Stimulated activated CD4-positive, alpha-beta T cell treated with anti-CD3 and anti-CD28 coated beads, TNF-alpha, amount 100 ng/mL, for 4 hours (primary cell): Measurements from ENCODE around the gene ANKRD28.
"Not testable (repeated sequence)": the region's sequence is repeated elsewhere in the genome, so short reads cannot be mapped to it uniquely, and the experiment has no call there.

ENCODE experiments used
- DNase-seq, 3 experiments: peaks; one replicate each; pipeline ENCODE4 v3.0.0-alpha.2; 2020; ENCODE audit warnings: low read depth in 3 of 3

ANKRD28 gene

GRCh38 chr3:15797642-15798303 is at the start of gene ANKRD28:
ANKRD28 (minus strand) TSS chr3:15797979; CDS start chr3:15796521, 1,458 bp downstream.
- DNase-seq: no peak

DNA sequence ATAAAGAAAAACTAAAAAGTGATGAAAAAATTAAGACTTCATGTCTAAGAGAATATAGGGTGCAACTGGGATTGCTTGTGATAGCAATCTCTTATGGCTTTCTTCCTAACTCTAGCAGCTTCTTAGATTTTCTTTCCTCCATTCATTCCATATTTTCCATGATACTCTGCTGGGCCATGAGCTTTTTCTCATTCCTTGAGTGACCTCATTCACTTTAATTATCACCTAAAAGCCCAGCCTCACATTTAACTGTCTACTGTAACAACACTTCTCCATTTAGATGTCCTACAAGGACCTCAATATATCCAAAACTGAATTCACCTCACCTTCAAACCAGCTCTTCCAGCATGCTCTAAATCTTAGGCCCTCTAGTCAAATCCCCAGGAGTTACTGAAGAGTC is 49.5 kb upstream of the ANKRD28 start:
- DNase-seq: no peak

DNA sequence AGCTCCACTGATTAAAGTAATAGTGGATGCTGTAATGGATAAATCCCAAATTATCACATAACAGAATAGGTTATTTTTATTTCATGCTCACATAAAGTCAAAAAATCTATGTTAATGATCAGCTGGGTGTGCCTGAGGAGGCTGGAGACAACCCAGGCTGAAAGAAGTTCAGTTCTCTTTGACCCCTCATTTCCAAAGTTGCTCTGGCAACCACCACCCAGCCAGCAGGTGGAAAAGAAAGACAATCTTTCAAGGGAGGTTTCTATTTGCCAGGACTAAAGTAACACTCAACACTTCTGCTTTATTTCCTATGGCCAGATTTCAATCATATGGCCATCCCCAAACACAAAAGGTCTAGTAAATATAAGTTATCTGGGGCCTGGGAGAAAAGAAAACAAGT is 48.8 kb upstream of the ANKRD28 start:
- DNase-seq: no peak

GRCh38 chr3:15845475-15845874 is 47.7 kb upstream of the ANKRD28 start:
- DNase-seq: no peak

DNA sequence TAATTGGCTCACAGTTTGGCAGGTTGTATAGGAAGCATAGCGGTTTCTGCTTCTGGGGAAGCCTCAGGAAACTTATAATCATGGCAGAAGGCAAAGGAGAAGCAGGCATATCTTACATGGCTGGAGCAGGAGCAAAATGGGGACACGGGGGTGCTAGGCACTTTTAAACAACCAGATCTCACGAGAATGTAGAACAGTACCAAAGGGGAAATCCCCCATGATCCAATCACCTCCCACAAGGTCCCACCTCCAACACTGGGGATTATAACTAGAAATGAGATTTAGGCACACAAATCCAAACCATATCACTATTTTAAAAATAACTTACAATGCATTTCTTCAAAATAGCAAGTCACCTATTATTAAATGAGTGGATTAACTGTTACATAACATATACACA is 47.1 kb upstream of the ANKRD28 start:
- DNase-seq: no peak

GRCh38 chr3:15841091-15841973 is 43.6 kb upstream of the ANKRD28 start:
- not testable (repeated sequence) for DNase-seq

- no peak for DNase-seq
Observed at GRCh38 chr3:15839568-15839967, 41.8 kb upstream of the ANKRD28 start.

GRCh38 chr3:15831927-15832326 is 34.1 kb upstream of the ANKRD28 start:
- DNase-seq: no peak

DNA sequence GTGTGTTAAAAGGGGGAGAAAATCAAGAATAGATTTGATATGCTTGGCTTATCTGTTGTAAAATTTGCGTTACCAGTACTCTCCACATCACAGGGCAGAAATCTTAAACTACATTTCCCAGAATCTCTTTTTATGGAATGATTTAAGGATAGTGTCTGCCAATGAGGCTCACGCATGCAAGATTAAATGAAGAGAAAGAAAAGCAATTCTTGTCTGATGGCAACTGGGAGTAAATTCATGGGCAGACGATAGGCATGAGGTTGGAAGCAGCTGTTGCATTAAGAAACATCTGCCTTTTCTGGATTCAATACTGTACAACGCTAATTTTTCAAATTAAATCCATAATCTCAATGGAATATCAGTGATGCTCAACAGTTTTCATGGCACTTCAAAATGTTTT is 27.2 kb upstream of the ANKRD28 start:
- no peak for DNase-seq

GRCh38 chr3:15823092-15823491 is 25.3 kb upstream of the ANKRD28 start:
- DNase-seq: no peak

DNA sequence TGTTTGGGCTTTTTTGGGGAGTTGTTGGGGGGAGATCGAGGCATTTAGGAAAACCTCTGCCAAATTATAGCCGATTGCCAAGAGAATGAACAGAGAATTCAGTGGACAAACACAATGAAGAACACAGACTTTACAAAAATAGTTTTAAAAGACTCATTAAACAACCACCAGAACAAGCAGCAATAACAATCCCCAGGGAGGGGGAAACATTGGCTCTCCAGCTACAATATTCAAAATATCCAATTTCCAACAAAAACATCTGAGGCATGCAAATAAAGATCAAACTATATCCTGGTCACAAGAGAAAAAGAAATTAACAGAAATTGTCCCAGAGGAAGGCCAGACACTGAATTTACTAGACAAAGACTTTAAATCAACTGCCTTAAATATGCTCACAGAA is 24.5 kb upstream of the ANKRD28 start:
- DNase-seq: no peak

GRCh38 chr3:15820911-15821310 is 23.1 kb upstream of the ANKRD28 start:
- DNase-seq: no peak

GRCh38 chr3:15819576-15819975 is 21.8 kb upstream of the ANKRD28 start:
- no peak for DNase-seq

DNA sequence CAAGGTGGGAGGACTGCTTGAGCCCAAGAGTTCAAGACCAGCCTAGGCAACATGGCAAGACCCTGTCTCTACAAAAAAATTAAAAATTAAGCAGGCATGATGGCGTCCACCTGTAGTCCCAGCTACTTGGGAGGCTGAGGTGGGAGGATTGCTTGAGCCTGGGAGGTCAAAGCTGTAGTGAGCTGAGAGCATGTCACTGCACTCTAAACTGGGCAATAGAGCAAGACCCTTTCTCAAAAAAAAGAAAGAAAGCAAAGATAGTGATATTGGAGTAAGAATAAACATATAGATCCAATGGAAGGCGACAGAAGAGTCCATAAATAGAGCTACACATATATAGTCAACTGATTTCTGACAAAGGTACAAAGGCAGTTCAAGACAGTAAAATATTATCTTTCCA is 21.3 kb upstream of the ANKRD28 start:
- DNase-seq: no peak

DNA sequence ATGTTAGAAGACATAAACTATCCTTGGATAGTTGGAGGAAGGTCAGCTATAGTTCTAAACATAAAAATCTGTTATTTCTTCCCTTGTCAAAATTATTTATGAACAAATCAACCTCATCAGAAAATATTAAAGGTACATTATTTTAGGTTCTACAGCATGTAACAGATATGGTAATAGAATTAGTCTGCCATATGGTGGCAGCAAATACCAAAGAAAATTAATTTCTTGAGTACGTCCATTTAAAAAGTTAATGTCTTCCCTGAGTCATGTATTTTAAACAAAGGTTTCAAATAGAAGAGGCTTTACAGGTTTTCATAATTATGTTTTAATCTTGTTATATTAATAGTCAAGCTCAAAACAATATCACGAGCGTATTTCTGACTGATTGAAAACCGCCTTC is 17.9 kb upstream of the ANKRD28 start:
- no peak for DNase-seq

- DNase-seq: not testable (repeated sequence)
Observed at GRCh38 chr3:15813079-15813478, 15.3 kb upstream of the ANKRD28 start.

DNA sequence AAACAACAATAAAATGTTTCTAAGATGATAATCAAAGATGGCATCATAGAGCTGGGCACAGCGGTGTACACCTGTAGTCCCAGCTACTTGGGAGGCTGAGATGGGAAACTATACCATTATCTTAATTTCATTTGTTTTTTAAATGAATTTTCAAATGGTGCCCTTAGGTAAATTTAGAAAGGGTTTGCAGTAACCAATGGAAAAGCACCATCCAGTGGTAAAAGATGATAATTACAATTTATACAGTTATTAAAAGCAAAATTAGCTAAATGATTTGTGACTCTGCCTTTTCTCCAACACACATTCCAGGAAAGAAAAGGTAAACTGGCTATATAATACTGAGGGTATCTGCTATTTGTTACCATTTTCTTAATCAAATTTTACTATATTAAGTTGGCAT is 14.4 kb upstream of the ANKRD28 start:
- no peak for DNase-seq

GRCh38 chr3:15810702-15811101 is 12.9 kb upstream of the ANKRD28 start:
- DNase-seq: no peak

- DNase-seq: no peak
Observed at GRCh38 chr3:15809313-15809712, 11.5 kb upstream of the ANKRD28 start.

DNA sequence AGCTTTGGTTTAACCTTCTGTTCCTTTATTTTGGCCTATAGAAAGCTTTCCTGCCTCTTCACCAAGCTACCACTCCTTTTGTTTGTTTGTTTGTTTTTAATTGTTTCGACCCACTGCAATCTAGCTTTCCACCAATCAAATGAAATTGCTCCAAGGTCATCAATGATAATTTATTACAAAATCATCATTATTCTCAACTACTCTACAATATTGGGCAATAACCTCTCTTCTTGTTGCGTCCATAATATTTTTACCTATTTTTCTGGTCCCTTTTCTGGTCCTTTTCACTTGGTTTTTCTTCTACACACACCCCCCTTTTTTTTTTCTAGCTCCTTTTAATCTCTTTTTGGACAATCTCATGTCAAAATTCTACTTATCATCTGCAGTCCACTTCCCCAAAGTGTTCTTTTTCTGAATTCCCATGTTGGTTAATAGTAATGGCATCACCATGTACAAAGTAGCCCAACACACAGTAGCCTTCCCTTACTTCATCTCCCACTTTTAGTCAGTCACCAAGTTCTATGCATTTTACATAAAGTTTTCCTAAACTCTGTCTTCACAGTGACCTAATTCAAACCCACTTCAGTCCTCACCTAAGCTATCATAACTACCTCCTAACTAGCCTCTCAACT is 11.0 kb upstream of the ANKRD28 start:
- no peak for DNase-seq

GRCh38 chr3:15805756-15806266 is 8.0 kb upstream of the ANKRD28 start:
- no peak for DNase-seq

DNA sequence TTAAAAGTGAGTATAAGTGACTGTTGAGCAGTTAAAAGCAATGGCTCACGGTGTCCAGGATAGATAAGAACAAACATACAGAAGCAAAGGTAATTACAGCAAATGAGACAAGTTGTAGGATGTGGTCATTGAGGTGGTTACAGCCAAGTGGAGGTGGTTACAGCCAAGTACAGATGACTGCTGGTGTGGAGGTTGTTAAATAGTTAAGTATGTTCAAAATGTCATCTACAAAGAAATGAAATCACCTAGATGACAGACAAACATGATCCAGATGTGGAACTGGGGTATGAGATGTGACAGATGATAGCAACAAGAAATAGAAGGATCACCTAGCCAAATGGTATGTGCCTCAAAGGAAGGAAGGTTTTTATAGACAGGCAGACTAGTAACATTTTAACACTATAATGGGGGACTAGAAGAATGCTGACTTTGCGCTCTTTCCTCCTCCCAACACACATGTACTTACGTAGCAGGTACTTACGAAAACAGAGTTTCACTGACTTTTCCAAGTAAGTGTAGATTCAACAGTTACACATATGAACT is 6.8 kb upstream of the ANKRD28 start:
- no peak for DNase-seq
